Measurements from ENCODE around the gene STAT6.
"Not testable (repeated sequence)": the region's sequence is repeated elsewhere in the genome, so short reads cannot be mapped to it uniquely, and the experiment has no call there.

STAT6 gene

GRCh38 chr12:57090490-57090889, 20.7 kb downstream of the STAT6 start:
- no peak for DNase-seq (ENCODE audit: low read depth in 2 of 3, low spot score in 1 of 3)

GRCh38 chr12:57089271-57090245, 21.6 kb downstream of the STAT6 start:
- DNase-seq (ENCODE audit: low read depth in 2 of 3, low spot score in 1 of 3) = peak in 1 of 3 donors; percentile 45

- DNase-seq (ENCODE audit: low read depth in 2 of 3, low spot score in 1 of 3) = peak; percentile 73 to 88 (median 76)
Observed at GRCh38 chr12:57088354-57089270, 22.6 kb downstream of the STAT6 start, which contains the start of gene NAB2. TSS of gene NAB2 (plus strand) at chr12:57089114. CDS start at chr12:57089272, 158 bp downstream.

- DNase-seq (ENCODE audit: low read depth in 2 of 3, low spot score in 1 of 3) = peak; percentile 76 to 85 (median 80)
Observed at GRCh38 chr12:57087691-57088353, 23.3 kb downstream of the STAT6 start.

- peak; percentile 87 to 92 (median 90) for DNase-seq (ENCODE audit: low read depth in 2 of 3, low spot score in 1 of 3)
Observed at GRCh38 chr12:57087010-57087690, 24.0 kb downstream of the STAT6 start.

GRCh38 chr12:57086493-57087009, 24.6 kb downstream of the STAT6 start:
- DNase-seq (ENCODE audit: low read depth in 2 of 3, low spot score in 1 of 3) = peak in 1 of 3 donors; percentile 51

GRCh38 chr12:57085999-57086492, 25.1 kb downstream of the STAT6 start:
- peak in 1 of 3 donors; percentile 42 for DNase-seq (ENCODE audit: low read depth in 2 of 3, low spot score in 1 of 3)

GRCh38 chr12:57080855-57081254, 30.3 kb downstream of the STAT6 start:
- DNase-seq (ENCODE audit: low read depth in 2 of 3, low spot score in 1 of 3) = no peak

- no peak for DNase-seq (ENCODE audit: low read depth in 2 of 3, low spot score in 1 of 3)
Observed at GRCh38 chr12:57079821-57080220, 31.3 kb downstream of the STAT6 start.

- peak; percentile 92 to 95 (median 93) for DNase-seq (ENCODE audit: low read depth in 2 of 3, low spot score in 1 of 3)
Observed at GRCh38 chr12:57078519-57079404, 32.4 kb downstream of the STAT6 start, which contains the start of gene NEMP1. TSS of gene NEMP1 (minus strand) at chr12:57078791. CDS start at chr12:57078745, 46 bp downstream.

GRCh38 chr12:57073566-57074450, 37.4 kb downstream of the STAT6 start:
- DNase-seq (ENCODE audit: low read depth in 2 of 3, low spot score in 1 of 3) = not testable (repeated sequence)

GRCh38 chr12:57072661-57073060, 38.5 kb downstream of the STAT6 start:
- DNase-seq (ENCODE audit: low read depth in 2 of 3, low spot score in 1 of 3) = no peak

GRCh38 chr12:57069523-57069922, 41.6 kb downstream of the STAT6 start:
- peak in 1 of 3 donors; percentile 43 for DNase-seq (ENCODE audit: low read depth in 2 of 3, low spot score in 1 of 3)

- DNase-seq (ENCODE audit: low read depth in 2 of 3, low spot score in 1 of 3) = no peak
Observed at GRCh38 chr12:57066245-57066644, 44.9 kb downstream of the STAT6 start.

- DNase-seq (ENCODE audit: low read depth in 2 of 3, low spot score in 1 of 3) = peak in 1 of 3 donors; percentile 58
Observed at GRCh38 chr12:57063991-57064685, 47.0 kb downstream of the STAT6 start.

- DNase-seq (ENCODE audit: low read depth in 2 of 3, low spot score in 1 of 3) = no peak
Observed at GRCh38 chr12:57058454-57058853, 52.7 kb downstream of the STAT6 start.
